ENCODE measurements around the gene RGS7.

- TF ChIP-seq CTCF (conservative IDR thresholded peaks at IDR 0.05; ENCODE audit: low read length) (no peak), EZH2phosphoT487 (IDR thresholded peaks at IDR 0.05; ENCODE audit: borderline replicate concordance, low read depth, low read length) (no peak)
Observed at GRCh38 chr1:240928265-240928664, 428.7 kb downstream of the RGS7 start.
